Measurements from ENCODE around the gene TELO2.

Gene TELO2

GRCh38 chr16:1535391-1536291 is 42.5 kb downstream of the TELO2 start:
- DNase-seq (ENCODE audit: low read depth), result no peak

GRCh38 chr16:1536601-1537000 is 43.4 kb downstream of the TELO2 start:
- DNase-seq (ENCODE audit: low read depth), result no peak

GRCh38 chr16:1537138-1537577 is 44.0 kb downstream of the TELO2 start:
- DNase-seq (ENCODE audit: low read depth), result no peak

- DNase-seq (ENCODE audit: low read depth), result no peak
Measured at GRCh38 chr16:1537763-1538289, 44.7 kb downstream of the TELO2 start.

GRCh38 chr16:1538804-1539520 is 45.8 kb downstream of the TELO2 start:
- DNase-seq (ENCODE audit: low read depth), result no peak

- no peak for DNase-seq (ENCODE audit: low read depth)
Measured at GRCh38 chr16:1539720-1540555, 46.8 kb downstream of the TELO2 start.

- no peak for DNase-seq (ENCODE audit: low read depth)
Measured at GRCh38 chr16:1540556-1540855, 47.3 kb downstream of the TELO2 start.

- no peak for DNase-seq (ENCODE audit: low read depth)
Measured at GRCh38 chr16:1541293-1542165, 48.4 kb downstream of the TELO2 start.

GRCh38 chr16:1542166-1542500 is 49.0 kb downstream of the TELO2 start:
- DNase-seq (ENCODE audit: low read depth), result no peak

GRCh38 chr16:1542533-1542932 is 49.4 kb downstream of the TELO2 start:
- no peak for DNase-seq (ENCODE audit: low read depth)

- DNase-seq (ENCODE audit: low read depth), result no peak
Measured at GRCh38 chr16:1543085-1543896, 50.1 kb downstream of the TELO2 start.

- no peak for DNase-seq (ENCODE audit: low read depth)
Measured at GRCh38 chr16:1545044-1546040, 52.2 kb downstream of the TELO2 start.

GRCh38 chr16:1546430-1546829 is 53.3 kb downstream of the TELO2 start:
- DNase-seq (ENCODE audit: low read depth), result no peak

- no peak for DNase-seq (ENCODE audit: low read depth)
Measured at GRCh38 chr16:1548233-1548632, 55.1 kb downstream of the TELO2 start.

- DNase-seq (ENCODE audit: low read depth), result no peak
Measured at GRCh38 chr16:1548727-1549126, 55.6 kb downstream of the TELO2 start.

GRCh38 chr16:1550069-1550468 is 56.9 kb downstream of the TELO2 start:
- DNase-seq (ENCODE audit: low read depth), result no peak

- DNase-seq (ENCODE audit: low read depth), result no peak
Measured at GRCh38 chr16:1550696-1551095, 57.5 kb downstream of the TELO2 start.

GRCh38 chr16:1551166-1551565 is 58.0 kb downstream of the TELO2 start:
- no peak for DNase-seq (ENCODE audit: low read depth)

- no peak for DNase-seq (ENCODE audit: low read depth)
Measured at GRCh38 chr16:1552129-1552528, 59.0 kb downstream of the TELO2 start.
